ENCODE data around the gene CAMKK1.

The CAMKK1 gene

GRCh38 chr17:3923466-3924190 is 30.8 kb upstream of the CAMKK1 start:
- TF ChIP-seq POLR2A (IDR thresholded peaks at IDR 0.05; ENCODE audit: low read depth, low read length): no peak
- DNase-seq (ENCODE audit: insufficient read length, low spot score): no peak
- FAIRE-seq: no peak

GRCh38 chr17:3922765-3923164 is 29.9 kb upstream of the CAMKK1 start:
- no peak for DNase-seq (ENCODE audit: insufficient read length, low spot score)

DNA sequence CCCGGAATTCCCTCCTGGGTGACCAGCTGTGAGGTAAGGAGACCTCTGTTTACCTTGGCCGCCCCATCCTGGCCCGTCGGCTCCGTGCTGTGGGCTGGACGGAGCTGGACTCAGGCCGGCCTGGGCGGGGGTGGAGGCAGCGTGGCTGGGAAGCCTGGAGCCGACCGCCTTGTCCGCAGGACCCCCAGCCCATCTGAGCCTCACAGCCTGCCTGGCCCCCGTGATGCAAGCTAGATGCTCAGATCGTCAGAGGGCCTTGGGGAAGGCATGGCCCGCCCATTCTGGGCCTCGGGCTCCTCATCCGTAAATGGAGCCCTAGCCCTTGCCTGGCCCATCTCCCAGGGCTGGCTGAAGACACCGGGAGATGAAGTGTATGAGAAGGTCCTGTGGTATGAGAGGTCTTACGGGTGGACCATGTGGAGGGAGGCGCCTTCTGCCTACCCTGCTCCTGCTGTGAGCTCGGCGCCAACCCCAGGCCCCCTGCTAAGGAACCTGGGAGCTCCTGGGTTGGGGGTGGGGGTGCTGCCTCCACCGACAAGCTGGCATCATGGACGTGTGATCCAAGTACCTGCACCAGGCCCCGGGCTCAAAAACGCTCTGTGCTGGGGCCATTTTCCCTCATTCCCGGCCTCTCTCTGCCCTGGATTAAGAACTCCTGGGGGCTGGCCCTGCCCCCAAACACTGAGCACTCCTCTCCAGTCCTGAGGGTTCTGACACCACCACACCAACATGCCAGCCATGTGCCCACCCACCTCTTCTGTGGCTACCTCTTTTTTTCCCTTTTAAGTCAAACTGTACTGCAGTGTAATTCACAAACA is 28.9 kb upstream of the CAMKK1 start:
- TF ChIP-seq POLR2A (IDR thresholded peaks at IDR 0.05; ENCODE audit: low read depth, low read length): no peak
- DNase-seq (ENCODE audit: insufficient read length, low spot score) (no peak), FAIRE-seq (no peak)

More at GRCh38 chr17:3922765-3923164, 29.9 kb upstream of the CAMKK1 start:
- no peak for TF ChIP-seq POLR2A (IDR thresholded peaks at IDR 0.05; ENCODE audit: low read depth, low read length)
- FAIRE-seq: no peak

GRCh38 chr17:3921006-3921405 is 28.2 kb upstream of the CAMKK1 start:
- FAIRE-seq: no peak

GRCh38 chr17:3919123-3919624 is 26.3 kb upstream of the CAMKK1 start:
- no peak for FAIRE-seq
- no peak for DNase-seq (ENCODE audit: insufficient read length, low spot score)

More at GRCh38 chr17:3921006-3921405, 28.2 kb upstream of the CAMKK1 start:
- TF ChIP-seq POLR2A (IDR thresholded peaks at IDR 0.05; ENCODE audit: low read depth, low read length): no peak
- no peak for DNase-seq (ENCODE audit: insufficient read length, low spot score)

GRCh38 chr17:3918372-3919122 is 25.7 kb upstream of the CAMKK1 start:
- DNase-seq (ENCODE audit: insufficient read length, low spot score): no peak
- TF ChIP-seq POLR2A (IDR thresholded peaks at IDR 0.05; ENCODE audit: low read depth, low read length): no peak
- FAIRE-seq: no peak

More at GRCh38 chr17:3919123-3919624, 26.3 kb upstream of the CAMKK1 start:
- no peak for TF ChIP-seq POLR2A (IDR thresholded peaks at IDR 0.05; ENCODE audit: low read depth, low read length)

DNA sequence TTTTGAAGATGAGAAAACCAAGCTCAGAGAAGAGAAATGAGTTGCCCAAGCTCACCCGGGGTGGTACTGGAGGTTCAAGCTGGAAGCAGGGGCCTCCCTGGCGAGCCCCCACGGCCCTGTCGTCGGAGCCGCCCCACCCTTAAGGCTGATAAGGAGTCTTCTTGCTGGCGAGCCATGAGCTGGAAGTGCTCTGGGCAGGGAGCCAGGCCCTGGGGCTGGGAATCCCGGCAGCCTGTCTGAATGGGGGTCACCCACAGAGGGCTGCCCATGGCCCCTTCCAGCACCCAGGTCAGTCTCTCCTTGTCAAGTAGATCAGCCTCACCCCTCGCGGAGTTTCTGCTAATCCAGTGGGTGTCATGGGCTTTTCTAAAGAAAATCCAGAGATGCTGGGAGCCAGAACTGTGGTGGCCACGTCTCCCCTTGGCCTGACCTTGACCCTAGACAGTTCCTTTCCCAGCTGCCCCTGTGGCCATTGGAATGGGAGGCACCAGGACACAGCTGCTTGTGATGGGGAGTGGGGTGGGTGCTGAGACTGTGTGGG is 24.6 kb upstream of the CAMKK1 start:
- no peak for TF ChIP-seq POLR2A (IDR thresholded peaks at IDR 0.05; ENCODE audit: low read depth, low read length)
- DNase-seq (ENCODE audit: insufficient read length, low spot score): peak; percentile 40
- no peak for FAIRE-seq

DNA sequence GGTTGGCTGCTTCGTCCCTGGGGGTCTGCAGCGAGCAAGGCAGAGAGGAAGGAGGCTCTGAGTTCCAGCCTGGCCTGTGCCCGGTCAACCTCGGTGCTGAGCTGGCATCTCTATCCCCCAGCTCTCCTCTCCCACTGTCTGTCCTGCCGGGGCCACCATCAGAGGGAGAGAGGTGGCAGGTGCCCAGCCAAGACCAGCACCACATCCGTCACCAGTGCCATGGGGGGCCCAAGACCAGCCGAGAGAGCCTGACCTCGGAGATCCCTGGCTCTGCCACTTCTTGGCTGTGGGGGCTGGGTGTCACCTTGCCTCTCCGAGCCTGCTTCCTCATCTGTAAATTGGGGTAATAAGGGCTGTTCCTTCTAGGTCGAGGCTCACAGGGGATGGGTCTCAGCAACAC is 24.0 kb upstream of the CAMKK1 start:
- no peak for TF ChIP-seq POLR2A (IDR thresholded peaks at IDR 0.05; ENCODE audit: low read depth, low read length)
- no peak for DNase-seq (ENCODE audit: insufficient read length, low spot score)
- no peak for FAIRE-seq

GRCh38 chr17:3915995-3916696 is 23.3 kb upstream of the CAMKK1 start, which contains the start of gene P2RX1:
P2RX1 (minus strand) TSS chr17:3916465; CDS start chr17:3916225, 240 bp downstream.
- DNase-seq (ENCODE audit: insufficient read length, low spot score) (no peak), FAIRE-seq (no peak)
- no peak for TF ChIP-seq POLR2A (IDR thresholded peaks at IDR 0.05; ENCODE audit: low read depth, low read length)

GRCh38 chr17:3915581-3915994 is 22.7 kb upstream of the CAMKK1 start:
- no peak for TF ChIP-seq POLR2A (IDR thresholded peaks at IDR 0.05; ENCODE audit: low read depth, low read length)
- no peak for FAIRE-seq

DNA sequence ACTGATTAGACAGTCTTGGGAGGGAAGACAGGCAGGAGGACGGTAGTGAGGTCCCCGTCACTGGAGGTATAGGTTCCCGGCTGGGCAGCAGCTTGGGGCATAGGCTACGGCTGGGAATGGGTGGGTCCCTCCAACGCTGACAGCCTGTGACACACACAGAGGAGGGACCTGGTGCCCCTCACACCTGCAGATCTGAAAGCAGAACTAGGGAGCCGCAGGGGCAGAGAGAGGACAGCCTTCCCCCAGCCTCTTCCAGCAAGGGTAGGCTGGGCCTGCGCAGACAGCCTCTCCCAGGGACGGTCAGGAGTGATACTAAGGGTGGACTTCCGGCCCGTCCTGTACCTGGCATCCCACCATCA is 21.4 kb upstream of the CAMKK1 start:
- DNase-seq (ENCODE audit: insufficient read length, low spot score) (no peak), FAIRE-seq (no peak)
- no peak for TF ChIP-seq POLR2A (IDR thresholded peaks at IDR 0.05; ENCODE audit: low read depth, low read length)

More at GRCh38 chr17:3915581-3915994, 22.7 kb upstream of the CAMKK1 start:
- no peak for DNase-seq (ENCODE audit: insufficient read length, low spot score)

DNA sequence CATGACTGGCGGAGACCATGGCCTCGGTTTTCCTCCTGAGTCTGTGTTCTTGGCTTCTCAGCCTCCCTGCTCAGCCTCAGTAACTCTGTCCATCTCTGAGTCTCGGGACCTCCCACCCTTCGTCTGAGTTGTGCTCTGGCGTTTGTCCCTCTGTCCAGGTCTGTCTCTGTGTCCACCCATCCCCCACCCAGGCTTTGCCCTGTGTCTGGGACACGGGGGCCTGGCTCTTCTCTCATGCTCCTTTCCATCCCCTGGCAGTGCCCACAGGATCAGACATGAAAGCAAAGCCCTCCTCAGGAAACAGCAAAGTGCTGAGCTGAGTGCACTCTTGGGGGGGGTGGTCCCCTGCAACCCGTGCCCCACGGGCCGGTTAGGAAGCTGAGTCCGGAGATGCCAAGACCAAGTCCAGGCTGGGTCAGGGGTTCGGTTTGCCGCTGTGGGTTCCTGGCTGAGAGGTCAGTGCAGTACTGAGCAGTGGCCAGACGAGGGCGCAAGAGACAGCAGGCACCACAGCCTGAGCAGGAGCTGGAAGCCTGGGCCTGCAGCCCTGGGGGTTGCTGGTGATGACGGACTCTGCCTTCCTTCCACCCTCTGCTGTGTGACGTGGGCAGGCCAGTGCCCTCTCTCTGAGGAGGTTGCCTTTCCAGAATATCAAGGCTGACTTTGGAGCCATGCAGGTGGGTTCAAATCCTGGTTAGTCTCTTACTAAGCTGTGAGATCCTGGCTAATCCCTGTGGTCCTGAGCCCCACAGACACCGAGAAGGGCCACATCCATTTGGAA is 20.9 kb upstream of the CAMKK1 start:
- TF ChIP-seq POLR2A (IDR thresholded peaks at IDR 0.05; ENCODE audit: low read depth, low read length): no peak
- peak; percentile 67 for FAIRE-seq
- peak; percentile 95 for DNase-seq (ENCODE audit: insufficient read length, low spot score)
